ENCODE data around the gene PROS1.

- TF ChIP-seq CTCF (IDR thresholded peaks at IDR 0.05) = no peak
- TF ChIP-seq POLR2AphosphoS5 (IDR thresholded peaks at IDR 0.05) = no peak
These were observed 62.5 kb downstream of the PROS1 start for GRCh38 chr3:93911206-93911605.

Measured in suprapubic skin (tissue), 3 donors.